Suprapubic skin (tissue), 4 donors: ENCODE data around the gene BICC1. TPM values are rescaled to one million over a fixed set of nuclear protein-coding genes. Genes with fewer than 3 reads are reported as not detected.
A peak's percentile ranks its signal among the peaks of the same experiment; 100 is the strongest.

ENCODE experiments used
- DNase-seq, 2 donors: peaks; one replicate each; pipeline ENCODE4 v3.0.0-alpha.2; 2019; ENCODE audit warnings: low spot score in 2 of 2
- H3K27ac ChIP-seq: fragments of 200-600 bp; sonication (generic); one replicate; pipeline ENCODE4 v1.5.1; 2019
- H3K27me3 ChIP-seq: fragments of 200-600 bp; sonication (generic); one replicate; pipeline ENCODE4 v1.5.1; 2019
- H3K36me3 ChIP-seq: fragments of 200-600 bp; sonication (generic); one replicate; pipeline ENCODE4 v1.5.1; 2019
- H3K4me1 ChIP-seq: fragments of 200-600 bp; sonication (generic); one replicate; pipeline ENCODE4 v1.5.1; 2019
- H3K4me3 ChIP-seq: fragments of 200-600 bp; sonication (generic); one replicate; pipeline ENCODE4 v1.5.1; 2019; ENCODE audit warnings: mild to moderate bottlenecking
- H3K9me3 ChIP-seq: fragments of 200-600 bp; sonication (generic); one replicate; pipeline ENCODE4 v1.5.1; 2019
- EP300 ChIP-seq: sonication (generic); formaldehyde crosslinking; IDR thresholded peaks from one replicate; pipeline ENCODE4 v1.6.1; 2017; ENCODE audit warnings: antibody characterized with exemption
- POLR2A ChIP-seq, 2 donors: fragments of 450-650 bp; IDR thresholded peaks; one replicate each; pipeline ENCODE4 v1.6.1; 2017; ENCODE audit warnings: antibody characterized with exemption in 2 of 2, mild to moderate bottlenecking in 2 of 2, moderate library complexity in 2 of 2
- POLR2AphosphoS5 ChIP-seq, 3 donors: sonication (generic); formaldehyde crosslinking; IDR thresholded peaks; one replicate each; pipeline ENCODE4 v1.6.1; 2017; ENCODE audit warnings: antibody characterized with exemption in 3 of 3
- WGBS: methylation state at CpG from one replicate; pipeline ENCODE4 v1.1.5; 2018; 5-methylcytosine and 5-hydroxymethylcytosine counted together
- total RNA-seq, 4 donors: library from RNA; depleted of rRNA; stranded (reverse); fragments of >200 nt; gene quantifications; one replicate each; pipeline ENCODE4 v1.1.0, GENCODE V29; 2016
- TF ChIP-seq, protein P1 (sequence below), 2 donors: fragments of 200-600 bp in 1 of 2; fragments of 450-650 bp in 1 of 2; sonication (generic) in 1 of 2; IDR thresholded peaks; one replicate each; pipeline ENCODE4 v1.5.1; 2016 to 2019; ENCODE audit warnings: antibody characterized with exemption in 2 of 2, mild to moderate bottlenecking in 1 of 2, moderate library complexity in 1 of 2

The BICC1 gene
- total RNA-seq, 4 donors from 2014 or later = 2.4 to 6.9 (median 3.5) TPM

DNA sequence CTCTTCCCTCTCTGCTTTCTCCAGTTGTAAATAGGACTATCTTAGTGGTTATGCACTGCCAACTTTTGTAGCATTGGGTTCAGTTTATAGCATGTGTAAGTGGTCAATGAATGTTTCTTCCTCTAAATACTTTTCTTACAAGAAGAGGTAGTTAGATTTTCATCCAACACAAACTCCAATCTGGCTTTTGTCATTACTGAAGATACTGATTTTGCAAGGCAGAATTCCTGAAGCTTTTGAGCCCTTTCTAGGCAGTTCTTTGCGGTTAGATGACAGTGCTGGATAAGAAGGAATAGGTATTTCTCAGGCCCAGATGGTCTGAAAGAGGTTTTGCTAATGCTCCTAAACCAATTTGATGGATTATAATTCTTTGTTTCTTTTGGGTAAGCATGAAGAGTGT, 60.5 kb downstream of the BICC1 start:
- DNase-seq = no peak
- no peaks in the 10 kb centered on the region for H3K36me3 ChIP-seq
- no peak overlapping the region for H3K27ac ChIP-seq
- H3K4me1 ChIP-seq = peaks cover 35% of the 10 kb centered on the region
- no peak overlapping the region for H3K4me3 ChIP-seq
- H3K9me3 ChIP-seq = no peaks in the 10 kb centered on the region
- no peaks in the 10 kb centered on the region for H3K27me3 ChIP-seq
- 78% methylated on average over 1 of the region's 1 CpG for WGBS
- TF ChIP-seq POLR2A (IDR thresholded peaks at IDR 0.05) (no peak), EP300 (no peak), POLR2AphosphoS5 (IDR thresholded peaks at IDR 0.05) (no peak)
- TF ChIP-seq, protein P1, sequence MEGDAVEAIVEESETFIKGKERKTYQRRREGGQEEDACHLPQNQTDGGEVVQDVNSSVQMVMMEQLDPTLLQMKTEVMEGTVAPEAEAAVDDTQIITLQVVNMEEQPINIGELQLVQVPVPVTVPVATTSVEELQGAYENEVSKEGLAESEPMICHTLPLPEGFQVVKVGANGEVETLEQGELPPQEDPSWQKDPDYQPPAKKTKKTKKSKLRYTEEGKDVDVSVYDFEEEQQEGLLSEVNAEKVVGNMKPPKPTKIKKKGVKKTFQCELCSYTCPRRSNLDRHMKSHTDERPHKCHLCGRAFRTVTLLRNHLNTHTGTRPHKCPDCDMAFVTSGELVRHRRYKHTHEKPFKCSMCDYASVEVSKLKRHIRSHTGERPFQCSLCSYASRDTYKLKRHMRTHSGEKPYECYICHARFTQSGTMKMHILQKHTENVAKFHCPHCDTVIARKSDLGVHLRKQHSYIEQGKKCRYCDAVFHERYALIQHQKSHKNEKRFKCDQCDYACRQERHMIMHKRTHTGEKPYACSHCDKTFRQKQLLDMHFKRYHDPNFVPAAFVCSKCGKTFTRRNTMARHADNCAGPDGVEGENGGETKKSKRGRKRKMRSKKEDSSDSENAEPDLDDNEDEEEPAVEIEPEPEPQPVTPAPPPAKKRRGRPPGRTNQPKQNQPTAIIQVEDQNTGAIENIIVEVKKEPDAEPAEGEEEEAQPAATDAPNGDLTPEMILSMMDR (IDR thresholded peaks at IDR 0.05) = no peak

DNA sequence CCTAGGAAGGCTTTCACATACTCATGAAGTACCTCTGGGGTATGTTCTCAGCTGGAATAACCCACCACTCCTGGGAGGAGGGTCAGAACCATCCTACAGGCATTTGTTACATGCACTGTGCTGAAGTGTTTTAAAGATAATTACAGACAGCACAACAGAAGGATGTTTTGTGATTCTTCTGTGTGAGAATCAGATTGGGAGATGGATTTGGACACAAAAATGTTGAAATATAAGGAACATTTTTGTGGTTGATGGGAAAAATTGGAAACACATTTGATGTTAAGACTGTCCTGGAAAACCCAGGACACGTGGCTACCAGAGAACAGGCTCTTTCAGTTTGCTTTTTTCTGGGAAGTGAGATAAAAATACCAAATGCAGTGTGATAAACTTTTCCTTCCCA, 61.4 kb downstream of the BICC1 start:
- no peak for TF ChIP-seq EP300
- TF ChIP-seq POLR2A (IDR thresholded peaks at IDR 0.05) = no peak
- no peak for TF ChIP-seq POLR2AphosphoS5 (IDR thresholded peaks at IDR 0.05)
- TF ChIP-seq, protein P1 (IDR thresholded peaks at IDR 0.05) = no peak
- Histone ChIP-seq H3K36me3 (no peaks in the 10 kb centered on the region), H3K4me3 (no peak overlapping the region), H3K27me3 (no peaks in the 10 kb centered on the region), H3K27ac (no peak overlapping the region), H3K9me3 (no peaks in the 10 kb centered on the region), H3K4me1 (peaks cover 32% of the 10 kb centered on the region)
- 40% methylated on average over 1 of the region's 1 CpG for WGBS
- DNase-seq = no peak

DNA sequence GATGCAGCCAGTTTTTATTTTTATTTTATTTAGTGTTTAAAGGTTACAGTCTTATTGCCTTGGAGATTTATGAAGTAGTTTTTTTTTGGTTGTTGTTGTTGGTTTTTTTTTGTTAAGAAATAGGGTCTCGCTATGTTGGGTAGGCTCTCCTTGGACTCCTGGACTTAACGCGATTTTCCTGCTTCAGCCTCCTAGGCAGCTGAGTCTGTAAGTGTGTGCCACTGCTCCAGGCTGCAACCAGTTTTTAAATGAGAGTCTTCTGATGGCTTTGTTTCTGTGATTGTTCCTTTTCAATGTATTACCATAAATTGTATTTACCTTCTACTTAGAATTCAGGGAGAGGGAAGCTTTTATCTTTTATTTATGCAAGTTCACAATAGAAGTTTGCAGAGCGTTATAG, 62.8 kb downstream of the BICC1 start:
- Histone ChIP-seq H3K4me1 (peaks cover 32% of the 10 kb centered on the region), H3K9me3 (no peaks in the 10 kb centered on the region), H3K27me3 (no peaks in the 10 kb centered on the region), H3K36me3 (no peaks in the 10 kb centered on the region), H3K27ac (no peak overlapping the region), H3K4me3 (no peak overlapping the region)
- TF ChIP-seq EP300 (no peak), POLR2AphosphoS5 (IDR thresholded peaks at IDR 0.05) (no peak)
- TF ChIP-seq, protein P1 (IDR thresholded peaks at IDR 0.05) = no peak
- 77% methylated on average over 4 of the region's 4 CpGs for WGBS
- DNase-seq = no peak

DNA sequence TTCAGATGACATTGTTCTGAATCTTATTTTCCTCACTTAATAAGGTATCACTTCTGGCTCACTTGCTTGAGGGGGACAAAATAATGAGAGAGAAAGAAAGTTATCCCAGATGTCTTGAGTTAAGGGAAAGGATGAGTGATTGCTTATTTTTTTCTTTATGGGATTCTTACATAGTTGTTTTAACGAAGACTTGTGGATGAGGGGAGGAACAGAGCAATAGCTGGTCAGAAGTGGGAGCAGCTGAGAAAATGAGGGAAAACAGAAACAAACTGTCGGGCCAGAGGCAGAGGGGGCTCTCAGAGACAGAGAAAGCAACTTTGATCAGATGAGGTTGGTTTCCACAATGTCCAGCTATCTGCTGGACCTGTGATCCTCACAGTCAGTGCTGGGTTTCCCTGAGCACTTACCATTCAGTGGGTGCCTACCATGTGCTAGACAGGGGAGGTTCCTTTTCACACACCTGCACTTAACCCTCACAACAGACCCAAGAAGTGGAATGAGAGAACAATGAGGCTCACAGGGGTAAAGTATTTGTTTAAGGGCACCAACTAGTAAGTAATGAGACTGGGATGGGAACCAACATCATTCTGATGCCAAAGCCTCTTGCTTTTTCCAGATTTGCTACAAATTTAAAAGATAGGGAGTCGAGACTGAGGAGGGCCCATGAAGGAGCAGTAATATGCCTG, 64.2 kb downstream of the BICC1 start:
- Histone ChIP-seq H3K9me3 (no peaks in the 10 kb centered on the region), H3K4me1 (peaks cover 32% of the 10 kb centered on the region), H3K4me3 (no peak overlapping the region), H3K27me3 (no peaks in the 10 kb centered on the region), H3K27ac (peak overlapping the region; percentile 58), H3K36me3 (no peaks in the 10 kb centered on the region)
- TF ChIP-seq POLR2AphosphoS5 (IDR thresholded peaks at IDR 0.05) = no peak
- TF ChIP-seq, protein P1 (IDR thresholded peaks at IDR 0.05) = no peak
- TF ChIP-seq POLR2A (IDR thresholded peaks at IDR 0.05) = no peak
- TF ChIP-seq EP300 = no peak
- 60% methylated on average over 3 of the region's 3 CpGs for WGBS
- DNase-seq = no peak

DNA sequence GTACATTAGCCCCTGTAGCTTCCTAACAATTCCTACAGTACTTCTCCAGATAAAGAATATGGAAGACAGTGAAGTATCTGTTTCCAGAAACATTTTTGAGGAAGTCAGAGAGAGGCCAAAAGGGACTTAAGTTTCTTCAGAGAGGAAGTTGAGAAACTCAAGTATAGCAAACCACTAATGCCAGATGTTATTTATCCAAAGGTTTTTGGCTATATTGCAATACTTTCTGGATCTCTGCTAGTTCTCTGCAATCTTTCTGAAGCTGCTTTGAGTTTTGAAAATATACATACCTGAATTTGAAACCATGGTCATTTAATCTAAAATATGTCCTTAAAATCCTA, 64.7 kb downstream of the BICC1 start:
- Histone ChIP-seq H3K4me3 (no peak overlapping the region), H3K27ac (peak overlapping the region; percentile 66), H3K4me1 (peaks cover 32% of the 10 kb centered on the region), H3K9me3 (no peaks in the 10 kb centered on the region), H3K36me3 (no peaks in the 10 kb centered on the region), H3K27me3 (no peaks in the 10 kb centered on the region)
- no peak for DNase-seq
- TF ChIP-seq, protein P1 (IDR thresholded peaks at IDR 0.05) = no peak
- TF ChIP-seq POLR2AphosphoS5 (IDR thresholded peaks at IDR 0.05) (no peak), POLR2A (IDR thresholded peaks at IDR 0.05) (no peak), EP300 (no peak)
